ENCODE measurements around the gene HELT. TPM values are rescaled to one million over a fixed set of nuclear protein-coding genes. Genes with fewer than 3 reads are reported as not detected.

HELT gene
- polyA plus RNA-seq, 3 donors, result 0.51 TPM; not detected in 2

Other genes starting within 250 kb of the HELT start
- gene ACSL1, start 192.5 kb upstream of the HELT start, polyA plus RNA-seq (ENCODE audit: insufficient read length in 3 of 3), result 10 to 100 TPM; 43.8 to 61.2 (median 51.9) TPM
- gene SLC25A4, start 124.8 kb downstream of the HELT start, polyA plus RNA-seq (ENCODE audit: insufficient read length in 3 of 3), result 10 to 100 TPM; 41.1 to 41.8 (median 41.4) TPM
- gene CFAP97, start 185.5 kb downstream of the HELT start, polyA plus RNA-seq (ENCODE audit: insufficient read length in 3 of 3), result 10 to 100 TPM; 44.5 to 52.1 (median 44.9) TPM
- 10 to 100 TPM; 21.6 to 27.0 (median 25.6) TPM for gene SNX25, start 191.1 kb downstream of the HELT start, polyA plus RNA-seq (ENCODE audit: insufficient read length in 3 of 3)

Data from renal cortex interstitium (tissue), 3 donors.